CD4-positive, alpha-beta T cell treated with Interleukin-4 for 4 hours (primary cell): Measurements from ENCODE around the gene ULK4.
"Not testable (repeated sequence)": the region's sequence is repeated elsewhere in the genome, so short reads cannot be mapped to it uniquely, and the experiment has no call there.

ENCODE experiments used
- DNase-seq: peaks from one replicate; pipeline ENCODE4 v3.0.0-alpha.2; 2020

Gene ULK4

GRCh38 chr3:41419809-41420208 lies 542.1 kb downstream of the ULK4 start:
- DNase-seq, result no peak

GRCh38 chr3:41418961-41419691 lies 542.8 kb downstream of the ULK4 start:
- DNase-seq, result peak; percentile 23

GRCh38 chr3:41417574-41417973 lies 544.3 kb downstream of the ULK4 start:
- DNase-seq, result no peak

GRCh38 chr3:41411065-41411464 lies 550.8 kb downstream of the ULK4 start:
- DNase-seq, result no peak

GRCh38 chr3:41405466-41405865 lies 556.4 kb downstream of the ULK4 start:
- peak; percentile 19 for DNase-seq

GRCh38 chr3:41404582-41404981 lies 557.3 kb downstream of the ULK4 start:
- no peak for DNase-seq

GRCh38 chr3:41394896-41395295 lies 567.0 kb downstream of the ULK4 start:
- no peak for DNase-seq

GRCh38 chr3:41370765-41371535 lies 591.0 kb downstream of the ULK4 start:
- not testable (repeated sequence) for DNase-seq

- DNase-seq, result no peak
These were observed 591.6 kb downstream of the ULK4 start for GRCh38 chr3:41370307-41370706.

- DNase-seq, result no peak
These were observed 592.1 kb downstream of the ULK4 start for GRCh38 chr3:41369838-41370237.

GRCh38 chr3:41365973-41366372 lies 595.9 kb downstream of the ULK4 start:
- no peak for DNase-seq

GRCh38 chr3:41364736-41365135 lies 597.2 kb downstream of the ULK4 start:
- no peak for DNase-seq

- DNase-seq, result no peak
These were observed 597.9 kb downstream of the ULK4 start for GRCh38 chr3:41363830-41364523.

GRCh38 chr3:41362638-41363559 lies 599.0 kb downstream of the ULK4 start:
- DNase-seq, result no peak

- no peak for DNase-seq
These were observed 604.6 kb downstream of the ULK4 start for GRCh38 chr3:41357271-41357670.

- DNase-seq, result no peak
These were observed 605.1 kb downstream of the ULK4 start for GRCh38 chr3:41356775-41357174.

- no peak for DNase-seq
These were observed 609.4 kb downstream of the ULK4 start for GRCh38 chr3:41352510-41352909.

GRCh38 chr3:41350441-41350840 lies 611.5 kb downstream of the ULK4 start:
- no peak for DNase-seq

- no peak for DNase-seq
These were observed 613.5 kb downstream of the ULK4 start for GRCh38 chr3:41348401-41348800.

- no peak for DNase-seq
These were observed 615.1 kb downstream of the ULK4 start for GRCh38 chr3:41346698-41347270.

- DNase-seq, result no peak
These were observed 616.1 kb downstream of the ULK4 start for GRCh38 chr3:41345788-41346187.

GRCh38 chr3:41339758-41340157 lies 622.1 kb downstream of the ULK4 start:
- DNase-seq, result no peak
